Islet precursor cell (in vitro differentiated cells): ENCODE measurements around the gene PDE1A.
"Not testable (repeated sequence)": the region's sequence is repeated elsewhere in the genome, so short reads cannot be mapped to it uniquely, and the experiment has no call there.

ENCODE experiments used
- DNase-seq: peaks from one replicate; pipeline ENCODE4 v3.0.0-alpha.2; 2018

The PDE1A gene

DNA sequence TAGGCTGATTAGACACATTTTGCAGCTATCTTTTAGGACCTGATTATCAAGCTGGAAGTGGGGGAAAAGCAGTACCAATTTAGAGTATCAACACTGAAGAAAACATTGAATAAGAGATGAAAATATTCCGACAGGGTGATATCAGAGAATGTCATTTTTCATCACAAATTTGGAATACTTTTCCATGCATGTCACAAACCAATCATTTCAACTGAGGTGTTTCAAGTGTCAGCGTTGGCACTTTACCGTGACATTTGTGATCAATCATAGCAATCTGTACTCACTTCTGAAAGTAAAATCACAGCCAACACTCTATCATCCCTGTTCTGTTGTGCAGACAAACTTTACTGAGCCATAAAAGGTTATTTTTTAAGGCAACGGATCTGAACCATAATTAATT is 75.4 kb downstream of the PDE1A start:
- no peak for DNase-seq

DNA sequence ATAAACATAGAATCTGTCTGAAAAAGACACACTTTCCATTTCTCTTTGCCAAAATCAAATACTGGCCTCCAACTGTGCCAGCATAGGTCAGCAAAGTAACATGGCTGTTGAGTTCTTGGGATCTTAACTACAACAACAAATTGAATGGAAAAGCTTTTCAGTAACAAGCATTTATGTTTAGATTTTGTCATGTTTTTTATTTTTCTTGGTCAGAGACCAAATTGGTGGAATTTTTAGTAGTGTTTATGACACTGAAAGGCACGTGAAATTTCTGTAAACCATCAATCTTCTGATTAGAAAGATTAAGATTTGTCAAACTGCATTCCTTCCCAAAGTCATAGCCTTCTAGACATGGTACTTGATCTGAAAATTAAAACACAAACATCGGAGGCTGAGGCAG is 77.6 kb downstream of the PDE1A start:
- no peak for DNase-seq

DNA sequence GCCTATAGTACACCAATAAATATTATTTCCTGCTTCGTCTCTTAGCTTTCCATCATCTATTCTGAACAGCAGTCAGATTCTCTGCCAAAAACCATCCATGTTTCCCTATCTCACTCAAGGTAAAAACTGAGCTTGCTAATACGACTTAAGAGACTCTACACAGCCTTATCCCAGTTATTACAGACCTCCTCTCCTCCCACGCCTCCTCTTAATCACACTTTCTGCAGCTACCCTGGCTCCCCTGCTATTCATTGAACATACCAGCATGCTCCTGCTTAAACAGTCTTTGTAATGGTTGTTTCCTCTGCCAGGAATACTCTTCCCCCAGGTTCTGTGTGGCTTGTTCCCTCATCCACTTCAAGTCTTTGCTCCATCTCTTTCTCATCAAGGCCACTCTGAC is 81.5 kb downstream of the PDE1A start:
- no peak for DNase-seq

DNA sequence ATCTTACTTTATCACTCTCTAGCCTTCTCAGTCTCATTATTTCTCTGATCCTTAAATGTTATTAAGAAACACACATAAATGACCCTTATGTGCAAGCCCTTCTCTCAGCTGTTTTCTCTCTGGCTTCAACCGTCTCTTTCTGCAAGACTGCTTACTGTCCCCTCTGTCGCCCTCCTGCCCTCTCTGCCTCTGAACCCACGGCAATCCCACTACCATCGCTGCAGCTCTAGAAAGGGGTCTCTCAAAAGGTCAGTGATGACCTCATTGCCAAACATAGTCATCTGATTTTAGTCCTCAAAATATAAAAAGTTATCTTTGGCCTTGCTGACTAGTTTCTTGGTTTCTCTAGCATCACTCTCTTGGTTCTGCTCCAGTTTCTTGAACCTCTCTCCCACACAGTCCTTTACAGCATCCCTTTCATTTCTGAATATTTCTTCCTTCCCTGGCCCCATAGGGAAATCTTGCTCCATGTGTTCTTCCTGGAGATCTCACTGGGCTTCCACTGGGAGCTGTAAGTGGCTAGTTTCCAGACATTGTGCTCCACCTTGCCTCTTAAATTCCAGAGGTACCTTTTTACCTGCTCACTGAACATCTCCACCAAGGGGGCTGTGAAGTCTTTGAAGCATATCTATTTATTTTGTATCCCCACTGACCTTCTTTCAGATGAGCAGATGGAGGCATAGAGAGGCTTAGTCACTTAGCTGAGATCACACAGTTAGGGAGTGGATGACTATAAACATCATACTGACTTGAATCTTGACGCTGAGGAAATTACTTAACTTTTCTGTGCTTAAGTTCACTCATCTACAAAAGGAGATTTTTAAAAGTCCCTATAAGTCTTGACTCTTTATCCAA is 96.2 kb downstream of the PDE1A start:
- DNase-seq, result no peak

DNA sequence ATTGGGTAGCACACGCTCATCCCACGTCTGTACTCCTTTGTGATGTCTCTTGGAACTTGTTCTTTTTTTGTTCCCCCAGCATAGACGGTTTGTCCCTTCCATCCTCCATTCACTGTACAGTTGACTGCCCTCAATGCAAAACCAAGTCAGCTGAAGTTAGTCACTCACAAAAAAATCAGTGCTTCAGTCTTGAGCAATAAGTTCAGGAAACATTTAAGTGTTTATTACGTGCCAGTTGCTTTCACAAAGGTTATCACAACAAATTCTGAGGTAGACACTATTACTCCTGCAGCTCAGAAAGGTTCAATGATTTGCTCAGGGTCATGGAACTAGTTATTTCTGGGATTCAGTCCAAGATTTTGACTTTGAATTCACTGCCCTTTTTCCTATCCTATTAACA is 102.2 kb downstream of the PDE1A start:
- no peak for DNase-seq

DNA sequence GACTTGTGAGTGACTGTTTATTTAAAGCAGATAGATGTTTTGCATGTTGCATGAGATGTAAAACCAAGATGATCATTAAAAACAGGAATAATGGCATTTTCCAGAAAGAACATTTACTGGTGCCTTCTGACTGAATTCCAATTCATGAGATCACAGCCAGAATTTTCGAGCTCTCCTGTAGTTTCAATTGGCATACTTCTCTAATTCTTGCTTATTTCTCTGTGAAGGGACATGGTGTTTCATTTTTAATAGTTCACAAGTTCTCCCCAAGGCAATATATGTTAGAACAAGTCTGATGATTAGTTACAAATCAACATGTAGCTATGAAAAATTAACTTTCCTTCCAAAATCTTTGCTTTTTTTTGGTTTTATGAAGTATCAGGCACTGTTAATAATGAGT is 105.7 kb downstream of the PDE1A start:
- no peak for DNase-seq

DNA sequence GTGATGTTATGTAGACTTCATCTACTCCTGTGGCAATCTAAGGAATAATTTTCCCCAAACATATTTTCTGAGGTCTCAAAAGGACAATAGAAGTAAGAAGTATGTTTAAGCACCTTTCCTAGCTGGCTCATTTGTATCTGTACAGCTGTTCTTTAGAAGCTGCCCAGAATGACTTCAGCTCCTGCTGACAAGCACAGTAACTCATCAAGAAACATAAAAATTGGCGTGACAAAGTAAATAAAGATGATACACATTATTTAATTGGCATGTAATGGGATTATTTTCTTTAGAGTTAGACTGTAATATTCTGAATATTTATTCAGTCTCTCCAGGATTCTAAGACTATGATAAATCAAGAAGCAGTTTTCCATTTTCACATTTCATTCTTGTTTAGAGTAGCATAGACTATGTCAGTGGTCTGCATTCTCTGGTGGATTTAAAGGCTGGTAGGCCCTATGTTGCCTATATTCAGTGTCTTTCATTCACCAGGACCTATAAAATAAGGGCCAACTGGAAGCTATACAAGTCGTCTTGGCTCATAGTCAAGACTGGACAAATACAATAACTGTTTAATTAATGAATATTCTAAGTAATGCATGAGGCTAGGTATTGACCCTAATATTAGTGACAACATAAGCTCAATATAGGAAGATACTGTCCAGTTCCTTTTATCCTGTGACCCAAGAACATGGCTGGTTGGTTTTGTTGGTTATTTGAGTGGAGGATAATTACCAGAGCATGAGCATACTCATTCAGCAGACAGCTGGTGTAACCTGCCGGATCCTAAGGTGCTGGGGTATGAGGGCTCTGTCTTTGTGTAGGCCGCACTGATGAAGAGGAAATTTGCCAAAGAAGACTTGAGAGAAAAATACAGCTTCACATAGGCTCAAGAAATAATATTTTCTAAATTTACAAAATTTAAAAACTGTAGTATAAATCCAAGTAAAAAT is 107.0 kb downstream of the PDE1A start:
- DNase-seq, result no peak

DNA sequence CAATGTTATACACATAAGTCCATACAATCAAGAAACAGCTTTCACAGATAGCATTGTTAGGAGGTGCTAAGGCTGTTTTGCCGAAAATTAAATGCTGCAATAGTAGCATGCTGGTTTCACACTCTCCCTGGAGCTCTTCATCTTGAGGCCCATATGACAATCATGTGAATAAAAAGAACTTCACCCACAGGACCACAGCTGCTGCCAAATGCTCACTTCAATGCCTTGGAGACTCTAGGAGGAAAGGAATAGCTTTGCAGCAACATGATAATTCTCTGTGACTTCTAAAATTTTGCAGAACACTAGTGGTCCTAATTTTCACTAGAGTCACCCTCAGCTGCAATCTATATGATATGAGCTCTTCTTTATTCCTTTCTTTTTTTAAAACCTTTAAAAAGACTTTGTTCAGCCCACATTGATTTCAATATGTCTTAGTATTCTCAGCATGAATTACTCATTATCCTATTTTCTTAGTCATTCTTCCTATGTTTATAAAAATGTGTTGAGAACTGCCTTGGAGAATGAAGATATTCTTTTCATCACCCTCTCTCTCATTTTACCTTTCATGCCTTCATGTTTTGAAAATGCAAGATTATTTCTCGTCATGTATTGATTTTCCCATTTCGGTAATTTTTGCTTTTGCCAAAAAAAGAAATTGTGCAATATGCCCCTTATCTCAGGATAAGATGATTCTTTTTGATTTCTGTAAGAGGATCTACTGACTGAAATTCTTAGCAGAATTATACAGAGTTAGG is 108.2 kb downstream of the PDE1A start:
- no peak for DNase-seq

DNA sequence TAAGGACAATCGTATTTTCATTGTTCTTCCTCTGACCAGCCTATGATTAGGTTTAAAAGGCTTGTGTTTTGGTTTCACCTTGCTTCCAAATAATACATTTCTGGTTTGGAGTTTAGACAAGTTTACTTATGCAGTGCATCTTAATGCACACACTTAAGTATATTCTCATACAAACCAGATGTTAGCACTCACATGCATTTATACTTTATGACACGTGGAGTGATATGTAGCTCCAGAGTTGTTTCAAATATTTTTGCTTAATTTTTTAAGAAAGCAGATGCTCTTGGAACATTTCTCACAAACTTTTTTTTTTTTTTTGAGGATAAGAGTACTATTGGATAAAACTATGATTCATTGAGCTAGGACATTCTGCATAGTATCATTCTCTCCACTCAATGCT is 109.9 kb downstream of the PDE1A start:
- no peak for DNase-seq

DNA sequence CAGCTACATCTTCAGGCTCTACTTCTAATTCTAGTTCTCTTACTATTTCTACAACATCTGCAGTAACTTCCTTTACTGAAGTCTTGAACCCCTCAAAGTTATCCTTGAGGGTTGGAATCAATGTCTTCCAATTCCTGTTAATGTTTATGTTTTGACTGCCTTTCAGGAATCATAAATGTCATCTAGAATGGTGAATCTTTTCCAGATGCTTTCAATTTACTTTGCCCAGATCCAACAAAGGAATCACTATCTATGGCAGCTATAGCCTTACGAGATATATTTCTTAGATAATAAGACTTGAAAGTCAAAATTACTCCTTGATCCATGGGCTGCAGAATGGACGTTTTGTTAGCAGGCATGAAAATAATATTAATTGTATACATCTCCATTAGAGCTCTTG is 123.9 kb downstream of the PDE1A start:
- no peak for DNase-seq

DNA sequence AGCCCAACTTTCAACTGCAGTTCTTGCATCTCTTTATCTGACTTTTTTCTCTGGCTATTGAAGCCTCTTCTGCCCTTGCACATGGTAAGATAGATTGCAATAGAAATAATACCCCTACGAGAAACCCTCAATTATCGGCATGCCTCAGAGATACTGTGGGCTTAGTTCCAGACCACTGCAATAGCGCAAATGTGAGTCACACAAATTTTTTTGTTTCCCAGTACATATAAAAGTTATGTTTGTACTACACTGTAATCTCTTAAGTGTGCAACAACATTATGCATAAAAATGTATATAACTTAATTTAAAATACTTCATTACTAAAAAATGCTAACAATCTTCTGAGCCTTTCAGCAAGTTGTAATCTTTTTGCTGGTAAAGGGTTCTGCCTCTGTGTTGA is 124.7 kb downstream of the PDE1A start:
- DNase-seq, result no peak

DNA sequence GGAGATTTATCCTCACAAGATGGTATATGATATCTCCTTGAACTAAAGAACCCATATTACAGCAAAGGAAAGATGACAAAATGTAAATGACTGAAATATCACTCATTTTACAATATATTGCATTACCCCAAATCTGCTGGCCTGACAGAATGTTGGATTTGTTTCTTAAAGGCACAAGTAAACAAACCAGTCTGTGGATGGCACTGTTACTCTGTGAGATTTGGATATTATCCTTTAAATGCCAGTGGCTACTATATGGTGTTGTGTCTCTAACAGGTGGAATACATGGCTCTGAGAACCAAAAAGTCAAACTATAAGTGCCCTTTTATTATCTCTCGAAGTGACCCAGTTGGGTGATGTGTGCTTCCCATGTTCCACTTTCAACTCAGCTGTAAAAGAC is 125.7 kb downstream of the PDE1A start:
- DNase-seq, result no peak

DNA sequence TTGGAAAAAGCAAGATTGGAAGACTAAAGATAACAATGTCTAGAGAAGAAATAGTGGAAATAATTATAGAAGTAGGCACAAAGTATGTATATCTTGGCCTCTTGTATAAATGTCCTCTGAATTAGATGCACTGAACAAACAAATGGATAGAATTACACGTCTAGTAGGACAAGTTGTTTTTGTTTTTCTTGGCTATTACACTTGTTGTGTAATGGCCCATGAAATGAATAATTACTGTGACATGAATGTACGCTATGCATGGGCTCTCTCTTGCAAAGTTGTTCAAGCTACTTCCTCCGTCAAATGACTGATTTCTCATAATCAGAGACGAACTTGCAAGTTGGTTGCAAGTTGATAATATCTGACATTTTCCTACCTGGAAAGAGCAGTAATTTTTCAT is 126.2 kb downstream of the PDE1A start:
- DNase-seq, result no peak

DNA sequence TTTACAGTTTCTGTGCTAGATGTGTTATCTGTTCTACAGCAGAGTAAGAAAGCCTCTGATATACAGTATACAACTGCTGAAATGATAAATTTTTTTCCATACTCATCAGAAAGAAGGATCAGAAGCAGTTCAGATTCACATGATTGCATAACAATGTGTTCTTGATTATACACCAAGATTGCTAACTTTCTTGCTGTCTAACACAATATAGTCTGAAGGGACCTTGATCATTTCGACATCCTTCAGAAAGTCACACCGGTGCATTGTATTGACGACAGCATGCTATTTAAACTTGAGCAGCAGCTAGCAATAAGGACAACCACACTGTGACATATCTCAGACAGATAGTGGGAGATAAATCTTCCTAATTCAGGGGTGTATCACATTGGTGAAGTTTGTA is 127.2 kb downstream of the PDE1A start:
- no peak for DNase-seq

DNA sequence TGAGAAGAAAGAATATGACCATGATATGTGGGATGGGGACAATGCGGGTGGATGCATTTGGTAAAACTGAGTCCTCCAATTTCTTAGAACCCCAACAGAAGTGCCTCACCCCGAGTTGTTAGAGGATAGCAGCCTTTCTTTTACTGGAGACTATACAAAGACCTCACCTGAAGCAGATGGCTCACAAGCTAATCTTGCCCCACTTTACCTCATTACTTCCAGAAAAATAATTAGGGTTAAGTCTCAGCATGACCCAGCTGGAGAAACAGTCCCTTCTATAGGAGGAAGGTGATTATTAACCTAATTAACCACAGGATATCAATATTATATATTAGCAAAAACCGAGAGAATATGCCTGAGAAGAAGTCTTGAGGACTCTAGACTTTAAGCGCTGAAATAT is 128.4 kb downstream of the PDE1A start:
- no peak for DNase-seq

DNA sequence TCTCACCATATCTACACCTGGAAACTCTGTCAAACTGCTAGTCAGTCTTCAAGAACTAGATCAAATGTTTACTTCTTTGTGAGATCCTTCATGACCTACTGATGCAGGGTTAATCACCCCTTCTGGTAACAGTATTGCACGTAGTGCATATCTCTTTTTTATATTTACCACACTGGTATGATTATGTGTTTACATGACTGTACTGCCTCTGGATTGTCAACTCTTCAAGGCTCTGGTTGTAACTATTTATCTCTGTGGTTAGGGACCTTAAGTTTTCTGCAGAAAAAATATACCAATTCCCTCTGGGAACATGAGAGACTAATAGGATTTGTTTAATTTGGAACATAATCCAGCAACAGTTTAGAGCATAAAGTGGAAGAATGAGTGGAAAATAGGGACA is 135.5 kb downstream of the PDE1A start:
- no peak for DNase-seq

DNA sequence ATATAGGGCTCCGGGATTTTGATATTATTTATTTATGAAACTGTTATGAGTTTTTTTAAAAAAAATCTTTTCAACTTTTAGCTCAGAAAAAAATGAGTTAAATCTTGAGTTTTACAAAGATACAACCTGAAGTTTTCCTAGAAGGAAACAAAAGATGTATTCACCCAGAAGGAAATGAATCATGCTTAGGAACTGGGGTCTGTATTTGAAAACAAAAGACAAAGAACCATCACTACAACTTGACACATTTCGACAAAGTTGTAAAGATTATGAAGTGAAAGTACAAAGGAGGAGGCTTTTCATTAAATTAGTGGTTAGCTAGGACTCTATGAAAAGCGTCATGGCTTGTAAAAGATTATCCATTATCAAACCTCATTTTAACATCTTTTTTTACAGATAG is 143.3 kb downstream of the PDE1A start:
- no peak for DNase-seq

DNA sequence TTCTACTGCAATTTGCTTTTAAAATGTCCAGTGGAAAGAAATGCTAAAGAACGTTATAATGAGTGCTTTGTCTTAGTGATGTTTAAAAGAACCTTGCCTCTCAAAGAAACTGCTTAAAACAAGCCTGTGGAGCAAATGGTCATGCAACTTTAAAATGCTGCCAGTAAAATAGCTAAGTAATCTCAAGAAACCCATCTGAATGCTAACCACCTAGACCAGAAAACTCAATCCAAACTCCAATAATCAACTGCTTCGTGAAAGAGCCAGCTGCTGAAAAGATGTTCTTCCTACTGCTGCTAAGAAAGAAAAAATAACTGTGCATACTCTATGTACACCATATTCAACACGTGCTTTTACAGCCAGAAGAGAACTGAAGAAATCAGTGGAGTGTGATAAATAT is 145.6 kb downstream of the PDE1A start:
- no peak for DNase-seq

DNA sequence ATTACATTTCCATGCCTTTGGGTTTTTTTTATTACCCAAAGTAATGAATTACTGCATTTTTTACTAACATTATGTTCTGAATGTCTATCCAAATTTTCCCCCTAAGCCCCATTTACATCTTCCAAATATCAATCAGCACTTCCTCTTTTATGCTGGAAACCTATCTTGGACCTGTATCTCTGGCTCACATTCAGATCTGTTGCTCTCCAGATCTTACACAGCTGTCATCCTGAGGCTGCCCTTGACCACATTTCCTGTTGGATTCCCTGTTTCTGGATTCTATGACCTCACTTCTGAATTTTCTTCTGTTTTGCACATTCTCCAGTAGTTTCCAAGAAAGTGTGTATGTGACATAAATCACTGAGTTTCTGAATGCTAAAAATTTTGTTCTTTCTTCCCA is 146.7 kb downstream of the PDE1A start:
- no peak for DNase-seq

DNA sequence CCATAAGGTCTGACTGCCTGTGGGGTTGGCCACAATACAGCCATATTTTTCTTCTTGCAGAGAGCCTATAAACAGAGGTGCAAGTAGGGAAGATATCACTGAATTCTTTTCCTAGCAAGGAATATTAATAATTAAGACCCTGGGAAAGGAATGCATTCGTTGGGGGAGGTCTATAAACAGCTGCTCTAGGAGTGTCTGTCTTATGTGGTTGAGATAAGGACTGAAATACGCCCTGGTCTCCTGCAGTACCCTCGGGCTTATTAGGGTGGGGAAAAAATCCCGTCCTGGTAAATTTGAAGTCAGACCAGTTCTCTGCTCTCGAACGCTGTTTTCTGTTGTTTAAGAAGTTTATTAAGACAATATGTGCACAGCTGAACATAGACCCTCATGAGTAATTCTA is 150.2 kb downstream of the PDE1A start:
- DNase-seq, result not testable (repeated sequence)

DNA sequence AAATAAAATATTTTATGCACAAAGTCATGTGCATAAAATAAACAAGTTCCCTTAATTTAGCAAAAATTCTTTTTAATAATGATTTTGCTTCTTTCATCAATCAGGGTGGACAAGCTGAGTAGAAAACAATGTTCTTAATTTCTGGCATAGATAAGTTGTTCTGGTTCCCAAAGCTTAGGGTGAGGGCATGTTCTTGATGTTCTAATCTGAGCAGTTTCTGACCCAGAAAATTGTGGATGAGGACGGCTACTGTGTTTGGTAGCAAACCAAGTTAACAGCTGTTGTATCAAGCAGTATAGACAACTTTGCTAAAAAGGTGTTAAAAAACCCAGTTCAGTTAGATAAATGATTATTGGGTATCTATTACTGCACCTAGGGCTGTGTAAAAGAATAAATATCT is 158.9 kb downstream of the PDE1A start:
- no peak for DNase-seq

DNA sequence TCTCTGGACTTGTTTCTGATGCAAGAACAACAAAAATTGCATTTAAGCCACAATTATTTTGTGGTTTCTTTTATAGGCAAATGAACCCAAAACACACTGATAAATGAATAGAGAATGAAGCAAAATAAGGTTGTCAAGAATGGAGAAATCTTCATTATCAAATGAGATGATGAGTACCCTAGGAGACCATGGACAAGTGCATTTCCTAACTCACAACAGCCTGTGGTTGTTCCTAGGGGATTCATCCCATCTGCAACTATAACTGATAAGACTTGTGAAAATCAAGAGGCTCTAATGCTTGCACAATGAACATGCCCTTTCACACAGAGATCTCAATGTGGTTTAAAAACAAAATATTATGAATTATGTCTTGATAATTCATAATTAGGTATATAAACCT is 159.9 kb downstream of the PDE1A start:
- DNase-seq, result no peak

DNA sequence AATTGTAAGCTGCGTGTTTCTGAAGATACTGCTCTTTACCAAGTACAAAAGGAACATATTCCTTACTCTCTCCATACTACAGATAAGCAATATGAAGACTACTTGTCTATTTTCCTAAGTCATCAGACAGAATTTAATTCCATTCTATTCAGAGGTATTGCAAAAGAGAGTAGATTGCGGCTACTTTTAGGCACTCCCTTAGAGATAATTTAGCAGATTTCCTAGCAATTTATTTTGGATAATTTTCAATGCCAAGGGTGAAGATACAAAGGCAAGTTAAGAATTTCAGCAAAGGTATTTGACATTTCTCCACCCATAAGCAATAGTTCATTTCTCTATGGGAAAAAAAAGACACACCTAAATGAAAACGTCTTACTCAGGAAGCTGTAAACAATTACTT is 161.1 kb downstream of the PDE1A start:
- no peak for DNase-seq
